Thoracic aorta (tissue), 2 donors: ENCODE measurements around the gene ZNRF1. TPM values are rescaled to one million over a fixed set of nuclear protein-coding genes. Genes with fewer than 3 reads are reported as not detected.
"Not testable (repeated sequence)": the region's sequence is repeated elsewhere in the genome, so short reads cannot be mapped to it uniquely, and the experiment has no call there.

Source experiments
- ATAC-seq: fragments of 150-250 bp; one replicate; pipeline ENCODE4 v1.8.0; 2017; ENCODE audit warnings: low read depth; ENCODE audit not compliant: insufficient number of reproducible peaks, low FRiP score
- DNase-seq: peaks from one replicate; pipeline ENCODE4 v3.0.0-alpha.2; 2020; ENCODE audit warnings: low spot score
- H3K27ac ChIP-seq, 2 donors: fragments of 200-600 bp; sonication (generic); 1 replicate in 1 of 2; 2 replicates in 1 of 2; pipeline ENCODE4 v1.5.1; 2016; ENCODE audit warnings: mild to moderate bottlenecking in 2 of 2, moderate library complexity in 2 of 2
- H3K27me3 ChIP-seq: fragments of 200-600 bp; sonication (generic); replicated peaks from 2 replicates; pipeline ENCODE4 v1.6.0; 2016; ENCODE audit warnings: mild to moderate bottlenecking; ENCODE audit not compliant: insufficient read depth
- H3K36me3 ChIP-seq: fragments of 200-600 bp; sonication (generic); one replicate; pipeline ENCODE4 v1.5.1; 2016
- H3K4me1 ChIP-seq, 2 donors: fragments of 200-600 bp; sonication (generic); 1 replicate in 1 of 2; 2 replicates in 1 of 2; pipeline versions ENCODE4 v1.5.1 to v1.6.0; 2016; ENCODE audit warnings: low read depth in 2 of 2, mild to moderate bottlenecking in 1 of 2; ENCODE audit not compliant: control insufficient read depth in 1 of 2
- H3K4me3 ChIP-seq: fragments of 200-600 bp; sonication (generic); 2 replicates; pipeline ENCODE4 v1.5.1; 2016; ENCODE audit warnings: mild to moderate bottlenecking
- H3K9me3 ChIP-seq: fragments of 200-600 bp; sonication (generic); 2 replicates; pipeline ENCODE4 v1.5.1; 2016
- CTCF ChIP-seq: fragments of 200-600 bp; sonication (generic); IDR thresholded peaks from one replicate; pipeline ENCODE4 v1.5.1; 2019; ENCODE audit warnings: antibody characterized with exemption
- total RNA-seq, 2 donors: library from RNA; depleted of rRNA; stranded (reverse); fragments of >200 nt; gene quantifications; one replicate each; pipeline versions ENCODE4 v1.1.0 to v1.2.3, GENCODE V29; 2016

Gene ZNRF1
- total RNA-seq, 2 donors from 2014 or later, result 16.9 to 27.1 TPM

- no peak for DNase-seq
- no peaks in the 10 kb centered on the region for H3K27me3 ChIP-seq
- no peak for TF ChIP-seq CTCF
- H3K36me3 ChIP-seq, result no peaks in the 10 kb centered on the region
- peaks cover 4% of the 10 kb centered on the region for H3K9me3 ChIP-seq
- ATAC-seq, result no peak
- peak overlapping the region; percentile 75 to 77 for H3K27ac ChIP-seq
- H3K4me3 ChIP-seq, result no peak overlapping the region
- H3K4me1 ChIP-seq, result peaks cover 13 to 30% of the 10 kb centered on the region in 2 donors
Observed at GRCh38 chr16:75025761-75026160, 26.9 kb downstream of the ZNRF1 start.

GRCh38 chr16:75026239-75026891 lies 27.5 kb downstream of the ZNRF1 start:
- not testable (repeated sequence) for DNase-seq, H3K36me3 ChIP-seq, H3K9me3 ChIP-seq, H3K27me3 ChIP-seq
- Histone ChIP-seq H3K4me1 (peaks cover 13 to 30% of the 10 kb centered on the region in 2 donors), H3K4me3 (peak overlapping the region; percentile 27), H3K27ac (peak overlapping the region; percentile 75 to 77)
- peak; percentile 98 for ATAC-seq

GRCh38 chr16:75026892-75027391 lies 28.1 kb downstream of the ZNRF1 start:
- peak overlapping the region; percentile 75 to 77 for H3K27ac ChIP-seq
- H3K4me1 ChIP-seq, result peaks cover 13 to 30% of the 10 kb centered on the region in 2 donors
- ATAC-seq (no peak), DNase-seq (no peak)
- H3K36me3 ChIP-seq, result no peaks in the 10 kb centered on the region
- no peak for TF ChIP-seq CTCF
- H3K27me3 ChIP-seq, result no peaks in the 10 kb centered on the region
- H3K9me3 ChIP-seq, result no peaks in the 10 kb centered on the region
- no peak overlapping the region for H3K4me3 ChIP-seq

GRCh38 chr16:75027520-75028300 lies 28.9 kb downstream of the ZNRF1 start:
- Histone ChIP-seq H3K27ac (peak overlapping the region; percentile 75 to 77), H3K36me3 (no peaks in the 10 kb centered on the region), H3K4me3 (no peak overlapping the region), H3K27me3 (no peaks in the 10 kb centered on the region), H3K9me3 (no peaks in the 10 kb centered on the region), H3K4me1 (peaks cover 13 to 30% of the 10 kb centered on the region in 2 donors)
- no peak for DNase-seq
- TF ChIP-seq CTCF, result no peak
- ATAC-seq, result no peak

GRCh38 chr16:75028544-75029135 lies 29.8 kb downstream of the ZNRF1 start:
- Histone ChIP-seq H3K4me3 (no peak overlapping the region), H3K27me3 (no peaks in the 10 kb centered on the region), H3K27ac (no peak overlapping the region), H3K36me3 (no peaks in the 10 kb centered on the region), H3K4me1 (peaks cover 13 to 30% of the 10 kb centered on the region in 2 donors), H3K9me3 (no peaks in the 10 kb centered on the region)
- TF ChIP-seq CTCF, result no peak
- no peak for ATAC-seq
- DNase-seq, result no peak
